GM21825 (cell line): Measurements from ENCODE around the gene MSI2.

Experiments used
- ATAC-seq: cut with Tn5 transposase; IDR thresholded peaks from one replicate; pipeline ENCODE4 v1.9.1; 2021; ENCODE audit warnings: mild to moderate bottlenecking, moderate library complexity; ENCODE audit not compliant: unreplicated experiment

Gene MSI2

DNA sequence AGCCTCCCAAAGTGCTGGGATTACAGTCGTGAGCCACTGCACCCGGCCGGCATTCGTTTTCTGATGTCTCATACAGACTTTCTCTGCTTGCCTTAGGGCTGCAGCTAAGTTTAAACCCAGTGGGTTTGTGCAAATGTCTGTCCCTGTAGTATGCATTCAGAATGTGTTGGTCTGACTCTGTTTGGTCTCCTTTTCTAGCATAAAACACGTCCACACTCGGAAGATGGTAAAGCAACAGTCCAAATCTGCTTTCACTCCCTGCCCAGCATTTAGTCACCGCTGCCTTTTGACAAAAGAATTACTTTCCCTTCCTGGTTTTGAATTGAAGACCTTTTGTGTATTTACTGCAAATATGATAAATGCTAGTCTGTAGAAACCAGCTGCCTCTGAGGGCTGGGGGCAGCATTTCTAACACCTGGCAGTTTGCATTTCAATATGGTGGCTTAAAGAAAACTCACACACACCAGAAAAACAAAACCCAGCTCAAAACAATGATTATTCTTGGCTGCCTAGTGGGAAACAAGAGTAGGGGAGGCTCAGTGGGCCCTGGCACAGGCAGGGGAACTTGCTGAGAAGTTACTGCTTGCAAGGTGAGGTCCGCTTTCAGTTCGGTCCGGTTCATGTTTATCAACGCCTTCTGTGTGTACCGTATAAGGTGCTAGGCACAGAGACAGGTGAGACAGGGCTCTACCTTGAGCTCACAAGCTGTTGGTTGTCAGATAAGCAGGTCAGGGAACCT, 56.9 kb downstream of the MSI2 start:
- no peak for ATAC-seq

GRCh38 chr17:57315061-57316015, 59.0 kb downstream of the MSI2 start:
- ATAC-seq = no peak

- no peak for ATAC-seq
These were observed 60.0 kb downstream of the MSI2 start for GRCh38 chr17:57316361-57316760.

DNA sequence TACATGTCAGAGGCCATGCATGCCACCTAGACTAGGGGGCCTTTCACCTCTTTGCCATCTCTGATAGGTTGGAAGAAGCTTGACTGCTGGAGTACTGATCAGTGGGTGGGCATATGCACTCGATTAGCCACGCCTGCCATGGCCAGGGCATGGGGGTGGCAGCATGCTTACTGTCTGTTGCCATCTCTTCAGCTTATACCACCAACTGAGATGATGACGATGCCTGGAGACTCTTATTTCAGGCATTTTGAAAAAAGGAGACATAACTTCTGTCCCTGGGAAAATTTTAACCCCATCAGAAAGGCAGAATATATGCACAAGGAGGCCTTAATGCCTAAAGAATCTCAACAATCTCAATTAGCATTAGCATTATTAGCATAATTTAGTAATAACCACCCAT, 60.8 kb downstream of the MSI2 start:
- no peak for ATAC-seq

- no peak for ATAC-seq
These were observed 62.6 kb downstream of the MSI2 start for GRCh38 chr17:57318913-57319312.

- ATAC-seq = no peak
These were observed 63.5 kb downstream of the MSI2 start for GRCh38 chr17:57319806-57320205.

GRCh38 chr17:57323391-57323790, 67.1 kb downstream of the MSI2 start:
- no peak for ATAC-seq

GRCh38 chr17:57324060-57324459, 67.7 kb downstream of the MSI2 start:
- no peak for ATAC-seq

DNA sequence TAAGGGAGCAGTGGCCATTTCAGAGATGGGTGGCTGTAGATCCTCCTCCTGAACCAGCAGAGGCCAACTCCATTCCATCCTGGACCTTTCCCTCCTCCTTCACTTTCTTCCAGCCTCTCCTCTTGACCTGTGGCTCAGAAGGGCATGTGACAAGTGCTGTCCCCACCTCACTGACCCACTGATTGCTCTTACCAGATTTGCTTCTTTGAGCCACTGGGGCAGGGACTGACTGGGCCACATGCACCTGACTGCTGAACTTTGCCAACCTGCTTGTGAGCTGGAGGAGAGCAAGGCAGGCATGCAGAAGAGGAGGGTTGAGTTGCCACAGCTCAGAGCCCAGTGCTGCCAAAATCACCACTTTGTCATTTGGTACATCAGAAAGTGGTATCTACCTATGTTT, 68.3 kb downstream of the MSI2 start:
- no peak for ATAC-seq

DNA sequence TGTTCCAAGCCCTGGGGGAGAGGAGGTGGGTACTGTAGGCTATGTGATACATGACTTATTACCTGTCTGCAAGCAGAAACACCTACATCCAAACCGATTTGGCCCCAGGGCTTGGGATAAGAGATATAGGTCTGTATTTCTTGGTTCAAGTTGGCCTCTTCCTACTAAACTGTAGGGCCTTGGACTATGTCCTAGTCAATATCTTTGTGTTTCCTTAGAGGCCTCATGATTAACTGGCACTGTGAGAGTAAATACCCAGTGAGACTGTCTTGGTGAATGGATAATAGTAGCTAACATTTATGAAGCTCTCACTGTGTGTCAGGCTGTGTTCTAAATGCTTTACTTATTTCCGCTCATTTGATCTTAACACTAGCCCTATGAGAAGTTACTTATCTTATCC, 70.0 kb downstream of the MSI2 start:
- no peak for ATAC-seq

DNA sequence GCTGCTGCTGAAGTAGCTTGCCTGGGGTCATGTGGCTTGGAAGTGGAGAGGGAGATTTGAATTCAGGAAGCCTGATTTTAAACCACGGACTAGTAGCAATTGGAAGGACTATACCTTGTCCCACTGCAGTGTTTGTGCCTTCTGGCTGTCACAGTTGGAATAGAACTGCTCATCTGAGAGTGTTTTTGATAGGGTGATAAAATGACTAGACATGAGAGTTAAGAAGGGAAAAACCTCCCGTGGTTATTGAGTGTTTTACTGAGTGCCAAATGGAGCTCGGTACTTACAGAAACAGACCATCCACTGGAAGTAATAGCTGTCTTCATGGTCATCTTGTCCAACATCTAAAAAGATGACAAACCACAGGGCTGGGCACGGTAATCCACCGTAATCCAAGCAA, 70.4 kb downstream of the MSI2 start:
- ATAC-seq = no peak

- no peak for ATAC-seq
These were observed 71.0 kb downstream of the MSI2 start for GRCh38 chr17:57327176-57327970.

- no peak for ATAC-seq
These were observed 72.0 kb downstream of the MSI2 start for GRCh38 chr17:57328109-57328882.

DNA sequence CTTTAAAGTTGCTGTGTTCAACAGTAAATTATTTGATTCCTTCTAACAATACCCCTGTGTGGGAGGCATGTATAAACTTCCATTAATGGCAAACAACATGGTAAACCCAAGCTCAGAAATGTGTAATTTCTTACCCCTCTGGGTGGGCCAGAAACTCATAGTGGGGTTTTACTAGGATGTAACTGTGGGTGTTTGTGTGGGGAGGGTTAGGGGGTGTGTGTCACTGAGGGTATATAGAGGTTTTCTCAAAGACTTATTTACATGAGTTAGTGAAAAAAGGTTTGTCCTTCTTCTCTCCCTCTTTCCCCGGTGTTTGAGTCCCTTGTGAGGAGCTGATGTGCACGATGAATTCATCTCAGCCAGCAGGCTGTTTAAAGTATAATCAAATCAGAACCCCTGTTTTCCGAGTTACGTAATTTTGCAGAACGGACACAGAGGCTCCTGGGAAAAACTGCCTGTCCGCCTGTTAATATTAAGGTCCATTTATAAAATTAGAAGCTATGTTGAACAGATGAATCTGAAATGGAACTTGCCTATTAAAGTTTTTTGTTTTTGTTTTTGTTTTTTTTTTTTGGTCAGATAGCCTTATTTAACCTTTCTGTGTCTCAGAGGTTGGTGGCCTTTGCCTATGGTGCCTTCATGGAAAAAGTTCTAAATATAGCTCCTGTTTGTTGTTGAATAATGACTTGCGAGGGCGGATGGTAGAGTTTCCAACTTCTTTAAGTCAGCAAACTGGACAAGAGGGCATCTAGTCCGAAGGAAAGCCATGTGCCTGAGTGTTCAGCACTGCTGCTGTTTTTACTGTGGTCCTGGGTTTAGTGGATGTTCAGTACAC, 73.3 kb downstream of the MSI2 start:
- ATAC-seq = no peak

DNA sequence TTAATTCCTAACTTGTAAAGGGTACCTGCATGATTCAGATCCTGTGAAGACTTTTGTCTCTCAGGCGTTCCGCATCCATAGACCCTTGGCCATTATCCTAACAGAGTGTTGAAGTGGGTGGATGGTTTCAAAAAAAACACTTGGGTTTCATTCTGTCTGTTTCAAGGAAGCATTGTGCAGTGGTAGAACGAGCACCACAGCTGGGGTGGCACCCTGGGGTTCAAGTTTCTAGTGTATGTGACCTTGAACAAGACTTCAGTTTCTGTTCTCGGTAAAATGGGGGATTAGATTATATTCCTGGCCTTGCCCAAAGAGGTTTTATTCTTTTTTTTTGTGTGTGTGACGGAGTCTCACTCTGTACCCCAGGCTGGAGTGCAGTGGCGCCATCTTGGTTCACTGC, 74.3 kb downstream of the MSI2 start:
- no peak for ATAC-seq

DNA sequence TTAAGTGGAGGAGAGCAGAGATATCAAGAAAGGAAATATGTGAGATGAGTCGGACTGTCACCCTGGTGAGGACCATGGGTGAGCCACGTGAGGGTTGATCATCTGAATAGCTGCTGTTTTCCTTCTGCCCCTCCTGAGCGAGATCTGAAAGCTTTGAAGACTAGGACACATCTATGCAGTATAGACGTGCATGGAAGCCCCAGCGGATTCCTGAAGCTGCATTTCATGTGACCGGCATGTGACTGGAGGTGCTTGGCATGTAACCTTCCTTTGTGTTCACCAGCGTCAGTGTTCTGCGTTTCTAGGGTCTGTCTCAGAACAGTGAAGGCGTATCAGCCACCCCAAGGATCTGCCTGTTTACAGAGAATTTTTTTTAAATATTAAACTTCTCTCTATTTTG, 75.1 kb downstream of the MSI2 start:
- no peak for ATAC-seq

- ATAC-seq = no peak
These were observed 76.2 kb downstream of the MSI2 start for GRCh38 chr17:57332501-57332900.

GRCh38 chr17:57335195-57335792, 79.0 kb downstream of the MSI2 start:
- ATAC-seq = no peak

DNA sequence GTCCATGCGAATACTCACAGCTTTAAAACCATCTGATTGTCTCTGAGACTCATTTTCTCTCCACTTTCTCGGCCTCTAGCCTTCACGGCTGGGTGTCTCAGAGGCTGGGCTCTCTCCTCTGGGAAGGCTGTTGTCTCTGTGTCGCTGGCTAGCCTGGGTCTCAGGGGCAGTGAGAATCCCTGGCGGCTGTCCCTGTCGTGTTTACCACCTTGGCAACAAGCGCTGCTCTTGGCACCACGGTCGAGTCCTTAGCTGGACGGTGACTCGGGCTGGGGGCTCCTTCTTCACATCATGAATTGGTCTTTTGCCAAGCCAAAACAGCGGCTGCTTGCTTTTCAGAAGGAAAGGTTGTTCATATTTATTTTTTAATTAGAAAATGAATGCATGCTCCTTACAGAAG, 81.1 kb downstream of the MSI2 start:
- no peak for ATAC-seq
